GM10248 (cell line): ENCODE measurements around the gene PCBP4.

ENCODE experiments used
- CTCF ChIA-PET: fragments of 300-600 bp; sonication (Branson Sonifier 250); formaldehyde crosslinking; extraction: SDS; loops from one replicate; lab custom pipeline; 2021; ENCODE audit warnings: antibody characterized with exemption; lab: Yijun Ruan, JAX
- POLR2A ChIA-PET: fragments of 350-650 bp; sonication (Branson Sonifier 250); formaldehyde crosslinking; extraction: SDS; loops from one replicate; lab custom pipeline; 2020; ENCODE audit warnings: antibody characterized with exemption; lab: Yijun Ruan, JAX
- DNase-seq: peaks from one replicate; pipeline ENCODE4 v3.0.0; 2012; ENCODE audit errors: extremely low spot score
- CTCF ChIP-seq: IDR thresholded peaks from 2 replicates; pipeline ENCODE4 v1.5.1; 2012; ENCODE audit warnings: mild to moderate bottlenecking, low read depth; ENCODE audit errors: extremely low read depth, missing control alignments, control extremely low read depth

The PCBP4 gene

DNA sequence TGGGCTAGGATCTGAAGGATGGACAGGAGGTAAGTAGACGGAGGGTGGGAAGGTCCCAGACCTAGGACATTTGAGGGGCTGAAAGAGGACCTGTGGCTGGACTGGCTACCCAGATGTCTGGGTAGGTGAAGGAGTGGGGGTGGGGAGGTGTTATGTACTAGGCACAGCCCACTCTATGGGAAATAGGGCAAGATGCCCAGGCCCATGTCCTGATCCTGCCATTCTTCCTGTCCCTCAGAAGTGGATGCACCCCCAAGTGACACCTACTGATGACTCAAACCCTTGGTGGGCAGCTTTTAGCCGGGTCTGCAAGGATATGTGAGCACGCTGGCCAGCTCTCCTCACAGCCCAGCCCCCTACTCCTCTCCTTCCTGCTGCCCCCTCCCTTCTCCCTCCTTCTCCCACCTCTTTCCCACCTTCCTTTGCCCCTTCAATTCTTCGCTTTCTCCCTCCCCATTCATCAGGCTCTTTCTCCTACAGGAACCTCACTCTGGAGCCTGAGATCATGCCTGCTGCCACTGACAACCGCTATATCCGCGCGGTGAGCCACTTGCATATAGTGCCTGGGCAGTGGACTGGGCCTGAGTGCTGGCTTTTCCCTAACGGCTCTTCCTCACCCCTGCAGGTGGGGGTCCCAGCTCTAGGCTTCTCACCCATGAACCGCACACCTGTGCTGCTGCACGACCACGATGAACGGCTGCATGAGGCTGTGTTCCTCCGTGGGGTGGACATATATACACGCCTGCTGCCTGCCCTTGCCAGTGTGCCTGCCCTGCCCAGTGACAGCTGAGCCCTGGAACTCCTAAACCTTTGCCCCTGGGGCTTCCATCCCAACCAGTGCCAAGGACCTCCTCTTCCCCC, 21.3 kb upstream of the PCBP4 start:
- TF ChIP-seq CTCF: no peak
- DNase-seq: no peak
- ChIA-PET POLR2A (no interaction called here), CTCF (no interaction called here)

DNA sequence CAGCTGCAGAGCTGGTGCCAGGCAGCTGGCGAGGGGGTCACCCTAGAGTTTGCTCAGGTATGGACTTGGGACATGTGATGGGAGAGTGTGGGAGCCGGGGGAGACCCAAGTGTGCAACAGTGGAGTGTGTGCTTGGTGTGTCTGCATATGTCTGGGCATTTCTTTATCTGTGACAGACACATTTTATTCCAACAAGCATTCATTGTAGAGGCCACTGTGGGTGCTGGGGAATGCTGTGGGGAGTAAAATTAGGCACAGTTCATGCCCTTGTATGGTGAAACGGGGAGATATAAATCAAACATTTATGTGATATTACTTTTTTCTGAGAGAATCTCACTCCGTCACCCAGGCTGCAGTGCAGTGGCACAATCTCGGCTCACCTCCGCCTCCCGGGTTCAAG, 20.3 kb upstream of the PCBP4 start:
- POLR2A ChIA-PET: interaction anchor here (0.9 to 1.8 kb wide), 2 partner anchors 8 to 11 kb away, joined by 4 to 6 read pairs; partner anchors contain the start of gene RPL29
- no peak for TF ChIP-seq CTCF
- no peak for DNase-seq
- CTCF ChIA-PET: interaction anchor here (1.7 to 2.4 kb wide), 2 partner anchors 13 to 14 kb away, joined by 9 read pairs; partner anchors contain the start of gene ABHD14B

DNA sequence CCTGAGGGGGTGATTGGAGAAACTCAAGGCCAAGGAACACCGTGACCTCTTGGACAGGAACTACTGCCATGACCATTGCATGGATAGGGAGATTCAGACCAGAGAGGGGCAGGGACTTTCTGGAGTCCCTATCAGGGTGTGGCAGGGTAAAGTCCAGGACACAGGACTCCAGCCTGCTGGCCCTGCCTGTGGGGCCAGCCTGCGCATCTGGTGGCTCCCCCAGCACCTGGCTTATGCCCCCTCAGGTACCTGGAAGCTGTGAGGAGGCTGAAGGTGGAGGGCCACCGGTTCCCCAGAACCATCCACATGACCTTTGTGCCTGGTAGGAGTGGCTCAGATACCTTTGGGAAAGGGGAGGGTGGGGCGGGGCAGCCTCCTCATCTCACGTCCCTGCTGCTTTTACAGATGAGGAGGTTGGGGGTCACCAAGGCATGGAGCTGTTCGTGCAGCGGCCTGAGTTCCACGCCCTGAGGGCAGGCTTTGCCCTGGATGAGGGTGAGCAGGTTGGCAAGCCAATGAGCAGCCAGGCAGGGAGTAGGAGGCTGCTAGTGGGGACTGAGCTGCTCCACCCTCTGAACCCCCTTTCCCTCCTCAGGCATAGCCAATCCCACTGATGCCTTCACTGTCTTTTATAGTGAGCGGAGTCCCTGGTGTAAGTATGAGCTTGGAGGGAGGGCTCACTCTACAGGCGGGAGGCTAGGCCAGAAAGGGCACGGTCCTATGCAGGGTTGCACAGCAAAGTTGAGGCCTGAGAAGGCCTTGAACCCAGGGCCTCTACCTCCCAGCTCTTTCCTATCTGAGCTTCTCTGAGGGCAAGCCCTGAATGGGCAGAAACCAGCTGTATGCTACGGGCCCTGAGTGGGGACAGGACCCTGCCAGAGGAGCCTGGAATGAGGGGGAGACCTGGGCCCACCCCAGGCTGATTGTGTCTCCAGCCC, 19.0 kb upstream of the PCBP4 start:
- no peak for DNase-seq
- ChIA-PET CTCF (interaction anchor here (1.7 to 2.4 kb wide), 2 partner anchors 13 to 15 kb away, joined by 9 read pairs; partner anchors contain the start of gene ABHD14B), POLR2A (interaction anchor here (0.9 to 1.8 kb wide), 2 partner anchors 10 kb away, joined by 4 to 6 read pairs; partner anchors contain the start of gene RPL29)
- no peak for TF ChIP-seq CTCF

DNA sequence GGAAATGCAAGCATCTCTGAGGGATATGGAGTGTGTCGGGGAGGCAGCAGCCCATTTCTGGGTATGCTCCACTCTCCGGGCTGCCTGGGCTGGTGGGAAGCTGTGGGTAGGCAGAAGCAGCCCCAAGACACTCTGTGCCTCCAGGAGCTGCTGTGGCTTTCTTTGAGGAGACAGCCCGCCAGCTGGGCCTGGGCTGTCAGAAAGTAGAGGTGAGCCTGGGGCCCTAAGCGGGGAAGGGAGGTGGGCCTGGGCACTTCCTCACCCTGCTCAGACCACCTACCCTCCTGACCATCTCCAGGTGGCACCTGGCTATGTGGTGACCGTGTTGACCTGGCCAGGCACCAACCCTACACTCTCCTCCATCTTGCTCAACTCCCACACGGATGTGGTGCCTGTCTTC, 17.8 kb upstream of the PCBP4 start:
- ChIA-PET CTCF (interaction anchor here (1.2 to 4.6 kb wide), 2 partner anchors 9 to 11 kb away, joined by 3 to 64 read pairs; partner anchors contain the start of genes ABHD14A and ABHD14B), POLR2A (interaction anchor here (3.4 kb wide), 1 partner anchor 8 kb away, joined by 30 read pairs; no protein-coding TSS in a partner anchor)
- TF ChIP-seq CTCF: no peak
- DNase-seq: no peak

GRCh38 chr3:51984269-51984647, 17.0 kb upstream of the PCBP4 start:
- TF ChIP-seq CTCF: no peak
- ChIA-PET CTCF (interaction anchor here (1.2 to 4.6 kb wide), 5 partner anchors 10 to 72 kb away, joined by 3 to 64 read pairs (median 6); partner anchors contain the start of genes ABHD14A, ABHD14B, DUSP7 and RPL29), POLR2A (interaction anchor here (2.2 to 3.4 kb wide), 2 partner anchors 9 to 11 kb away, joined by 16 to 30 read pairs; partner anchors contain the start of gene RPL29)
- DNase-seq: no peak
